K562 (cell line): ENCODE measurements around the gene CBX8. TPM values are rescaled to one million over a fixed set of nuclear protein-coding genes. Genes with fewer than 3 reads are reported as not detected.

Experiments
- DACH1 ChIP-seq: fragments of 450-650 bp; IDR thresholded peaks from 2 replicates; pipeline ENCODE4 v1.6.1; 2018; ENCODE audit not compliant: partially characterized antibody
- ETV1 ChIP-seq: fragments of 450-650 bp; conservative IDR thresholded peaks from 2 replicates; pipeline ENCODE4 v1.6.1; 2016; ENCODE audit warnings: missing genetic modification characterization, control low read depth, low read depth, missing compliant biosample characterization
- GABPA ChIP-seq: fragments of 200-800 bp; sonication (Bioruptor generic); conservative IDR thresholded peaks from 2 replicates; pipeline ENCODE4 v1.6.1; 2016; ENCODE audit warnings: low read depth, missing genetic modification characterization, missing compliant biosample characterization
- HES1 ChIP-seq: fragments of 450-650 bp; IDR thresholded peaks from 2 replicates; pipeline ENCODE4 v1.6.1; 2016; ENCODE audit warnings: low read depth, mild to moderate bottlenecking, moderate library complexity
- ZBTB49 ChIP-seq: sonication (generic); formaldehyde crosslinking; IDR thresholded peaks from 2 replicates; pipeline ENCODE4 v1.8.0; 2022; ENCODE audit warnings: missing genetic modification reagents, mild to moderate bottlenecking, borderline replicate concordance
- ZC3H8 ChIP-seq: fragments of 450-650 bp; IDR thresholded peaks from 2 replicates; pipeline ENCODE4 v1.6.1; 2017
- ZNF354B ChIP-seq: fragments of 250-450 bp; sonication (Bioruptor Pico); IDR thresholded peaks from 2 replicates; pipeline ENCODE4 v1.4.0; 2020
- polyA plus RNA-seq, 8 experiments: library from polyadenylated mRNA; depleted of rRNA in 4 of 8; stranded (reverse) in 5 of 8; unstranded in 3 of 8; fragments of >200 nt; fragmentation: Nextera tagmentation in 2 of 8; fragmentation: Illumina TruSeq in 1 of 8; extraction: Ambion mirVana in 2 of 8; extraction: Trizol in 1 of 8; gene quantifications; 2 replicates each; pipeline versions ENCODE4 v1.2.1 to v1.2.3, GENCODE V29; 2011 to 2014; ENCODE audit warnings: inconsistent platforms in 1 of 8, missing spikeins in 1 of 8
- total RNA-seq, 7 experiments: library from RNA; depleted of rRNA in 6 of 7; stranded (reverse); fragments of >200 nt in 6 of 7; fragmentation: Illumina TruSeq in 2 of 7; extraction: Trizol in 2 of 7; gene quantifications; 2 replicates each; pipeline versions ENCODE4 v1.2.1 to v1.2.3, GENCODE V29; 2011 to 2021; ENCODE audit warnings: low replicate concordance in 1 of 7
- TF ChIP-seq, protein P1 (sequence below): fragments of 450-650 bp; IDR thresholded peaks from 2 replicates; pipeline ENCODE4 v1.6.1; 2017; ENCODE audit warnings: antibody characterized with exemption, mild to moderate bottlenecking
- TF ChIP-seq, protein P2 (sequence below): fragments of 450-650 bp; formaldehyde crosslinking; IDR thresholded peaks from 2 replicates; pipeline ENCODE4 v1.4.0; 2020; ENCODE audit warnings: mild to moderate bottlenecking, moderate library complexity
- TF ChIP-seq, protein P3 (sequence below): IDR thresholded peaks from 2 replicates; pipeline ENCODE4 v1.6.1; 2012; ENCODE audit warnings: low read depth, low read length, improper control_type of control experiment, borderline replicate concordance
- TF ChIP-seq, protein P4 (sequence below), 3 experiments: fragments of 200-800 bp in 1 of 3; sonication (Bioruptor generic) in 1 of 3; sonication (generic) in 1 of 3; formaldehyde crosslinking in 1 of 3; IDR thresholded peaks; 2 replicates each; pipeline versions ENCODE4 v1.6.1 to v1.8.0; 2016 to 2022; ENCODE audit warnings: mild to moderate bottlenecking in 2 of 3, missing compliant biosample characterization in 2 of 3, missing genetic modification characterization in 2 of 3, missing genetic modification reagents in 1 of 3
- TF ChIP-seq, protein P5 (sequence below): sonication (generic); formaldehyde crosslinking; IDR thresholded peaks from 2 replicates; pipeline ENCODE4 v1.8.1; 2023; ENCODE audit warnings: mild to moderate bottlenecking, missing genetic modification reagents

CBX8 gene
- total and polyA plus RNA-seq, 9 of the 15 experiments (the other 6 are each of a cell fraction or from before 2014, with no cell fraction given) = 0.08 to 11.9 (median 2.6) TPM

DNA sequence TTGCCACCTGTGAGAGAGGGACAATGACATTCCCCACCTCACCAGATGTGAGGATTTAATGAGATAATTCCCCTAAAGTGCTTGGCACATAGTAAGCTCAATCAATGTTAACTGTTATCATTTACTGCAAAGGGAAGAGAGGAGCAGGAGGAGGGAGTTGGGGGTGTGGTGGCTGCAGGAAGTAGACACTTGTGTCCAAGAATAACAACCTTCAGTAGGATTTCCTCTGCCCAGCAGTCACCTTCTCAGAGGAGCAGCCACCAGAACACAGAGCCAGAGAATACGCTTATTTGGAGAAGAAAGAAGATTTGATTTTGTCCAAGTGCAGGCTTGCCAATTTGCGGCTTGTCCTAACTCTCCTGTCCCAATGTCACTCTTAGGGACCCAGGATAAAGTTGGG lies 32.1 kb upstream of the CBX8 start (continued):
- TF ChIP-seq, protein P1, sequence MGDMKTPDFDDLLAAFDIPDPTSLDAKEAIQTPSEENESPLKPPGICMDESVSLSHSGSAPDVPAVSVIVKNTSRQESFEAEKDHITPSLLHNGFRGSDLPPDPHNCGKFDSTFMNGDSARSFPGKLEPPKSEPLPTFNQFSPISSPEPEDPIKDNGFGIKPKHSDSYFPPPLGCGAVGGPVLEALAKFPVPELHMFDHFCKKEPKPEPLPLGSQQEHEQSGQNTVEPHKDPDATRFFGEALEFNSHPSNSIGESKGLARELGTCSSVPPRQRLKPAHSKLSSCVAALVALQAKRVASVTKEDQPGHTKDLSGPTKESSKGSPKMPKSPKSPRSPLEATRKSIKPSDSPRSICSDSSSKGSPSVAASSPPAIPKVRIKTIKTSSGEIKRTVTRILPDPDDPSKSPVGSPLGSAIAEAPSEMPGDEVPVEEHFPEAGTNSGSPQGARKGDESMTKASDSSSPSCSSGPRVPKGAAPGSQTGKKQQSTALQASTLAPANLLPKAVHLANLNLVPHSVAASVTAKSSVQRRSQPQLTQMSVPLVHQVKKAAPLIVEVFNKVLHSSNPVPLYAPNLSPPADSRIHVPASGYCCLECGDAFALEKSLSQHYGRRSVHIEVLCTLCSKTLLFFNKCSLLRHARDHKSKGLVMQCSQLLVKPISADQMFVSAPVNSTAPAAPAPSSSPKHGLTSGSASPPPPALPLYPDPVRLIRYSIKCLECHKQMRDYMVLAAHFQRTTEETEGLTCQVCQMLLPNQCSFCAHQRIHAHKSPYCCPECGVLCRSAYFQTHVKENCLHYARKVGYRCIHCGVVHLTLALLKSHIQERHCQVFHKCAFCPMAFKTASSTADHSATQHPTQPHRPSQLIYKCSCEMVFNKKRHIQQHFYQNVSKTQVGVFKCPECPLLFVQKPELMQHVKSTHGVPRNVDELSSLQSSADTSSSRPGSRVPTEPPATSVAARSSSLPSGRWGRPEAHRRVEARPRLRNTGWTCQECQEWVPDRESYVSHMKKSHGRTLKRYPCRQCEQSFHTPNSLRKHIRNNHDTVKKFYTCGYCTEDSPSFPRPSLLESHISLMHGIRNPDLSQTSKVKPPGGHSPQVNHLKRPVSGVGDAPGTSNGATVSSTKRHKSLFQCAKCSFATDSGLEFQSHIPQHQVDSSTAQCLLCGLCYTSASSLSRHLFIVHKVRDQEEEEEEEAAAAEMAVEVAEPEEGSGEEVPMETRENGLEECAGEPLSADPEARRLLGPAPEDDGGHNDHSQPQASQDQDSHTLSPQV = peak; percentile 21
- TF ChIP-seq HES1 = no peak
- no peak for TF ChIP-seq ZC3H8
- TF ChIP-seq, protein P2, sequence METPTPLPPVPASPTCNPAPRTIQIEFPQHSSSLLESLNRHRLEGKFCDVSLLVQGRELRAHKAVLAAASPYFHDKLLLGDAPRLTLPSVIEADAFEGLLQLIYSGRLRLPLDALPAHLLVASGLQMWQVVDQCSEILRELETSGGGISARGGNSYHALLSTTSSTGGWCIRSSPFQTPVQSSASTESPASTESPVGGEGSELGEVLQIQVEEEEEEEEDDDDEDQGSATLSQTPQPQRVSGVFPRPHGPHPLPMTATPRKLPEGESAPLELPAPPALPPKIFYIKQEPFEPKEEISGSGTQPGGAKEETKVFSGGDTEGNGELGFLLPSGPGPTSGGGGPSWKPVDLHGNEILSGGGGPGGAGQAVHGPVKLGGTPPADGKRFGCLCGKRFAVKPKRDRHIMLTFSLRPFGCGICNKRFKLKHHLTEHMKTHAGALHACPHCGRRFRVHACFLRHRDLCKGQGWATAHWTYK (CRISPR knock-in tag) = peak; percentile 24; the same call in 1 of the 2 replicates
- TF ChIP-seq, protein P3, sequence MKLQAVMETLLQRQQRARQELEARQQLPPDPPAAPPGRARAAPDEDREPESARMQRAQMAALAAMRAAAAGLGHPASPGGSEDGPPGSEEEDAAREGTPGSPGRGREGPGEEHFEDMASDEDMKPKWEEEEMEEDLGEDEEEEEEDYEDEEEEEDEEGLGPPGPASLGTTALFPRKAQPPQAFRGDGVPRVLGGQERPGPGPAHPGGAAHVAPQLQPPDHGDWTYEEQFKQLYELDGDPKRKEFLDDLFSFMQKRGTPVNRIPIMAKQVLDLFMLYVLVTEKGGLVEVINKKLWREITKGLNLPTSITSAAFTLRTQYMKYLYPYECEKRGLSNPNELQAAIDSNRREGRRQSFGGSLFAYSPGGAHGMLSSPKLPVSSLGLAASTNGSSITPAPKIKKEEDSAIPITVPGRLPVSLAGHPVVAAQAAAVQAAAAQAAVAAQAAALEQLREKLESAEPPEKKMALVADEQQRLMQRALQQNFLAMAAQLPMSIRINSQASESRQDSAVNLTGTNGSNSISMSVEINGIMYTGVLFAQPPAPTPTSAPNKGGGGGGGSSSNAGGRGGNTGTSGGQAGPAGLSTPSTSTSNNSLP = no peak
- TF ChIP-seq, protein P4, sequence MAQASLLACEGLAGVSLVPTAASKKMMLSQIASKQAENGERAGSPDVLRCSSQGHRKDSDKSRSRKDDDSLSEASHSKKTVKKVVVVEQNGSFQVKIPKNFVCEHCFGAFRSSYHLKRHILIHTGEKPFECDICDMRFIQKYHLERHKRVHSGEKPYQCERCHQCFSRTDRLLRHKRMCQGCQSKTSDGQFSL (CRISPR knock-in tag; IDR thresholded peaks at IDR 0.05) = no peak
- TF ChIP-seq, protein P4 (tag; IDR thresholded peaks at IDR 0.05) = no peak
- 0 out of 2 replicates have a peak, but pooled peaks have one; percentile 35 for TF ChIP-seq ETV1 (tag)
- peak; percentile 44 for TF ChIP-seq GABPA (tag)
- no peak for TF ChIP-seq ZNF354B
- TF ChIP-seq DACH1 = no peak
- no peak for TF ChIP-seq ZBTB49 (CRISPR knock-in tag)
- TF ChIP-seq, protein P5, sequence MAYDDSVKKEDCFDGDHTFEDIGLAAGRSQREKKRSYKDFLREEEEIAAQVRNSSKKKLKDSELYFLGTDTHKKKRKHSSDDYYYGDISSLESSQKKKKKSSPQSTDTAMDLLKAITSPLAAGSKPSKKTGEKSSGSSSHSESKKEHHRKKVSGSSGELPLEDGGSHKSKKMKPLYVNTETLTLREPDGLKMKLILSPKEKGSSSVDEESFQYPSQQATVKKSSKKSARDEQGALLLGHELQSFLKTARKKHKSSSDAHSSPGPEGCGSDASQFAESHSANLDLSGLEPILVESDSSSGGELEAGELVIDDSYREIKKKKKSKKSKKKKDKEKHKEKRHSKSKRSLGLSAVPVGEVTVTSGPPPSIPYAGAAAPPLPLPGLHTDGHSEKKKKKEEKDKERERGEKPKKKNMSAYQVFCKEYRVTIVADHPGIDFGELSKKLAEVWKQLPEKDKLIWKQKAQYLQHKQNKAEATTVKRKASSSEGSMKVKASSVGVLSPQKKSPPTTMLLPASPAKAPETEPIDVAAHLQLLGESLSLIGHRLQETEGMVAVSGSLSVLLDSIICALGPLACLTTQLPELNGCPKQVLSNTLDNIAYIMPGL (CRISPR knock-in tag) = no peak
